NCI-H345 (cell line): ENCODE data around the gene ANGPTL1.
A peak's percentile ranks its signal among the peaks of the same experiment; 100 is the strongest.
"Not testable (repeated sequence)": the region's sequence is repeated elsewhere in the genome, so short reads cannot be mapped to it uniquely, and the experiment has no call there.

ENCODE experiments used
- DNase-seq: peaks from one replicate; lab custom pipeline; 2025; lab: John Stamatoyannopoulos, UW

Gene ANGPTL1

DNA sequence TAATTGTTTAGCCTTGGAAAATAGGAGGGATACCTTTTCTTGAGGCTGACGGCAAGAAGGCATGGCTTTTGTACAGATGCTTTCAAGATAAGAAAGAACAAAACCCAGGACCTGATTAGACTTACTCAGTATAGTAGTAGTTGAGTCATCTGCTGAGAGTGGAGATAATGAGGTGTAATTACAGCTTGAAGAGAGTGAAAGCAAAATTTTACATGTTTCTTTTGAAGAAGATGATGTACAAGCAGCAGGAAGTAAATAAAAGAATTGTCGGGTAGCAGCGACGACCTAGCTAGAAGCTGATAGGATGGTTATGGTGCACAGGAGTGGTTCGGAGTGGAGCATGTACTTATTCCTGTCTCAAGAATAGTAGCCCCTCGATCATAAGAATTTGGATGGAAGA, 6.6 kb downstream of the ANGPTL1 start:
- no peak for DNase-seq

DNA sequence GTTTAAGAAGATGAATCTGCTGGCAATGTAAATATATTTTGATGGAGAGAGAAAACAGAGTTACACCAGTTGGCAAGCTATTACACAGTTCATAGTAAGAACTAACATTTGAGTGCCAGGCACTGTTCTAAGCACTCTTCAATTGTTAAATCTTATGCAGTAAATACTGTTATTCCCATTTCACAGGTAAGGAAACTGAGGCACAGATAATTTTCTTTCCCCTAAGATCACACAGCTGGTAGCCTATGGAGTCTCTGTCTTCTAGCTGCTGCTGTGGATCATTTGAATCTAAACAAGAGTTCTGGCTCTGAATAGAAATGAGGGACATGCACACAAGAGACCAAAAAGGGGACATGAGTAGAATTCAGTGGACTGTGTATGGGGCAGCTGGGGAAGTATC, 8.0 kb downstream of the ANGPTL1 start:
- DNase-seq = no peak

DNA sequence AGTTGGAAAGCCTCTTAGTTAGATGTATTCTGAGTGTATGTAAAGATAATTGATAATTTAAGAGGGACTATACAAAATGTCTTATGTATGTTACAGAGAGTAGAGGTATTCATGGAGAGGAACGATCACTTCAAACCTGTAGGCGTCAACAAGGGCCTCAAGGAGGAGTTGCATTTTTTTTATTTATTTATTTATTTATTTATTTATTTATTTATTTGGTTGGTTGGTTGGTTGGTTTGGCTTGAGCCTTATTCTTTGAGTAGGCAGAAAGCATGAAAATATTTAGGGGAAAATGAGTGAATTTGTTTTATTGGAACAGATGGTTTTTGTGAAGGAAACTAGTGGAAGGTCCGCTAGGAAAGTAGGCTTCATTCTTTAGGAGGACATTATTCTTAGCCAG, 8.5 kb downstream of the ANGPTL1 start:
- no peak for DNase-seq

DNA sequence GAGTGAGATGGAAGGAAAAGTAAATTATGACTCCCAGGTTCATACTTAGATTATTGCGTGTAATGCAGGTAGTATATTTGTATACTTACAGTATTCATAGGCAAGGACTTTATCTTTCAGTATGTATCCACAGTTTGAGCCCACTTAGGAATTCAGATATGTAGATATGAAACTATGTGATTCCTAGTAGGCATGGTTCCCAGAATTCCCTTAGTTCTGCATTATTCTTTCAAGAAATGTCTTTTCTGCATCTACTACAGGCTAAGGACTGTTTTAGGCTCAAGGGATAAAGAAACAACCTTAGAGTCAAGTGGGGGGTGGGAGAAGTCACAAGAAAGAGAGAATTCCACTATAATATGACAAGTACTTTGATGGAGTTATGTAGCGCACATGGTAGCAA, 13.8 kb downstream of the ANGPTL1 start:
- no peak for DNase-seq

DNA sequence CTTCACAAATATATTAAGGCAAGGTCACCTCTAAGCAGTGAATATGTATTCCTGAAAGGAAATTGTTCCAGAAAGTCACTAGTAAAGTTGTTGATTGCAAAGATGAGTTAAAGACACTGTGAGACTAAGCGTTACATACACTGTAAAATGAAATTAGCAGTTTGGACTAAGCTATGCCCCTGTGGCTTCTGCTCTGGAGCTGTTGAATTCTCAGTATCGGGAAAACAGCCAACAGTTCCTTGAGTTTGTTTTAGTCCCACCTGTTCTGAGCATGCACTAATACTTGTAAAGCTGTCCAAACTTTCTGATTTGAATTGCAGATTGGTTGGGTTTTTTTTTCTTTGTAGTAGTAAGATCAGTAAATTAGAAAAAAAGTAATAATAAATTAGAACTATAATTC, 21.0 kb downstream of the ANGPTL1 start:
- DNase-seq = no peak

DNA sequence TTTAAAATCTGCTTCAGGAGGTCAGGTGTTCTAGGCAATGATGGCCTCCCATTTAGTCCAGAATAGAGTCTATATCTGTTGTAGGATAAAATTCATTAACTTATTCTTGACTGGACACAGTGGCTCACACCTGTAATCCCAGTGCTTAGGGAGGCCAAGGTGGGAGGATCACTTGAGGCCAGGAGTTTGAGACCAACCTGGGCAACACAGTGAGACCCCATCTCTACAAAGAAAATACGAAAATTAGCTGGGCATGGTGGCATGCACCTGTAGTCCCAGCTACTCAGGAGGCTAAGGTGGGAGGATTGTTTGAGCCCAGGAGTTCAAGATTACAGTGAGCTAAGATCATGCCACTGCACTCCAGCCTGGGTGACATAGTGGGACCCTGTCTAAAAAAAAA, 23.0 kb downstream of the ANGPTL1 start:
- DNase-seq = not testable (repeated sequence)

DNA sequence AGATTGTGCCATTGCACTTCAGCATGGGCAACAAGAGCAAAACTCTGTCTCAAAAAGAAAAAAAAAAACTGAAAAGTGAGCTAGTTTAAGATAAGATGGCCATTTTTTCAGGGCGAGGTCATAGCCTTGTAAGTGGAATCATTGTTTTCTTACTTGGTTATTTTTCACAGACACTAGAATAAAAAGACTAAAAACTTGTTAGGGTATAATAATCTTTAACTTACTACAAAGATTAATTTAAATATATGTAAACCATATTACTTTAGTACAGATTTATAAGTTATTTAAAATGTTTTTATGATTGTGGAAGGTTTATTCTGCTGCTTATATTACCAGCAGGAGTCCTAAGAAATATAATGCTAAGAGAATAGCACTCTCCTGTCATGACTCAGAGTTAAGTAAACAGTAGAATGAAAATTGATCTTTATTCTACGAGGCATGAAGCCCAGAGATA, 23.5 kb downstream of the ANGPTL1 start:
- DNase-seq = peak; percentile 14

DNA sequence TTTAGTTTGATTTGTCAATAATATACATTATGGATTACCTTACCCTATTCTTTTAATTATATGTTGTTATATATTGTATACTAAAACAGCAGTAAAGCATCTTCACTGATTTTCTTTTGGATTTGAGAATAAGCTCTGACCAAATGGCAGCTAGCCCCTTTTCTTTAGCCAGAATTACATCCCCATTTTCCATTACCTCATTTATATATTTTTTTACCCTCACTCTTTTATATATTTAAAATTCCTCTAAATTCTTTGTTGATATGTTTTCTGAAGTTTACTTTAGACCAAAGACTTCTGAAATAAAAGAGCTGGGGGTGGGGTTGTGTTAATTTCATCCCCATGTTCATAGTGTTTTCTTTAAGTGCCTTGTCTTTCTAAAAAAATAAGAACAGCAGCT, 24.6 kb downstream of the ANGPTL1 start:
- no peak for DNase-seq

DNA sequence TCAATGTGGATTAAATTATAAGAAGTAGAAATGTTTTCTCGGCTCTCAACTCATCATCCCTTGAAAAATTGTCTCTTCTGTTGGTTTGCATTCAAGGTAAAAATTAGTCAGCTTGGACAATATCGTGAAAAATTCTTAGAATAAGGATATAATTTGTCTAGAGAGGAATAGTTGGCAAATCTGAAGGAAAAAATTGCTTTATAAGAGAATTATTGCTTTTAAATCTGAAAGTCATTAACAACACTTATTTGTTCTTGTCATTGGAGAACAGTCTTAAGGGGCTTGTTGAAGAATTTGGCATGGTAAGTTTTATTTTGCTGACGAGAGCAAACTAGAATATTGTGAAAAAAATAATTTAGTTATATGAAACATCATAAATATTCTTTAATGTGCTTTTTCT, 26.4 kb downstream of the ANGPTL1 start:
- no peak for DNase-seq

DNA sequence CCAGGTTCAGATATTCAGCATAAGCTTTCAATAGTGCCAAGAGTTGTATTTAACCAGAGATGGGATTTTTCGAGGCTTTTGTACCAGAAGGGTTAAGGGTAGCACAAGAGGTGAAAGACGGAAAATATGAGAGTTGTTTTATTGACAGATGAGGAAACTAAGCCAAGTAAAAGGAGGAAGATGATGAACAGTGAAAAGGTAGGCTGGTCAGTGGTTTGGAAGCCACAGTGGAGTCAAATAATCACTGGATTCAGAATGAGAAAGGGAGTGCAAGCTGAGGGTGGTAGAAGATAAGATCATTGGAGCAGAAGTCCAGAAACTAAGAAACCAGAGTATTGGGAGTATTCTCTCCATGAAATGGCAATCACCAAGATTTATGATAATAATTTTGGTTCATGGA, 45.7 kb downstream of the ANGPTL1 start:
- no peak for DNase-seq

DNA sequence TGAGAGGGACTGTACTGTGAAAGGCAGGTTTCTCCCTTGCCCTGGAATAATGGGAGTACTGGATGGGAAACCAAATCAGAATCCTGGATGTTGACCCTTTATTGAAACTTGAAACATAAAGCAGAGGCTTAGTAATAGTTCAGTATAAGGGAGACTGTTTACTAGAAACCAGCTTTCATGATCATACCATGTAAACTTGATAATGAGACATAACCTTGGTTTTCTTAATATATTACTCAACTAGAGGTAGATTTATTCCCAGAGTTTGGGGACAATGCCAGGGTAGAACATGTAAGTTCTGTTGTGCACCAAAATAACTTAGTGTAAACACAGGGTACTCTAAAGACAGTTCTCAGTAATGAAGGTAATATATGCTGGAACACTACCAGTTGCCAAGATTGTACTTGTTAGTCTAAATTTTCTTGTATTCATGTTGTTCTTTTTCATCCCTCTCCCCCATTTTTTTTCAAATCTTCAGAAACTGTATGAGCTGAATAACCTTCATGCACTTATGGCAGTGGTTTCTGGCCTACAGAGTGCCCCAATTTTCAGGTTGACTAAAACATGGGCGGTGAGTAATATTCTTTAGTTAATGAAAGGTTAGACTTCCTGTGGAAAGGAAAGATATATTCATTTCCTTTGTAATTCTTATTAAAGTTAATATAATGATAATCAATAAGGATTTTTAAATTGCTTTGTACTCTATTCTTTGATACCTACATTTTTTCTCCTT, 49.6 kb downstream of the ANGPTL1 start:
- DNase-seq = no peak

DNA sequence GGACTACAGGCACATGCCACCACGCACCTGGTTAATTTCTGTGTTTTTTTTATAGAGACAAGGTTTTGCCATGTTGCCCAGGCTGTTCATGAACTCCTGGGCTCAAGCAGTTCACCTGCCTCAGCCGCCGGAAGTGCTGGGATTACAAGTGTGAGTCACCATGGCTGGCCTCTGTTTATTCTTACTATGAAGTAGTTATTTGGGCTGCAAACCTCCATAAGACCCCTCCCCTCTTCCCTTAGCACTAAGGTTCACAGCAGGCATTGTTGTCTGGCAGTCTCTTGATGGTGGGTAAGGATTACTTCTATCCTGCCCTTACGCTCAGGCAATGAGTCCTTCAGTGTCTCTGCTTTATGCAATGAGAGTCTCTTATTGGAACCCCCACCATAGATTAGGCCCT, 51.8 kb downstream of the ANGPTL1 start:
- no peak for DNase-seq

DNA sequence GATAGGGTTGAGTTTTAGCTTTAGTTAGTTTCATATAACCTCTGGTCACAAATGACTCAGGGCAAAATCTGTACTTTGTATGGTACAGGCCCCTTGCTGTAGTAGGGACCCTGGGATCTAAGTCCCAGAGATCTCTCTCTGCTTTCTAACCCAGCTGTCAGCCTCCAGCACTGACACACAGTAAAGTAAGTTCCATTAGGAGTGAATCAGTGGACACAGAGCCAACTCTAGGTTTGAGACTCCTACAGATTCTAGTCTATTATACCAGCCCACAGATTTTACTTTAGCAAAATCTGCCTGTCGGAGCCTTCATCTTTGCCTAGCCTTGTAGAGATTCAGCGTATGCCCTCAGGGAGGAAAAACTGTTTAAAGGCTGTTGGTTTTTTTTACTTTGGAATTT, 52.5 kb downstream of the ANGPTL1 start:
- DNase-seq = no peak

DNA sequence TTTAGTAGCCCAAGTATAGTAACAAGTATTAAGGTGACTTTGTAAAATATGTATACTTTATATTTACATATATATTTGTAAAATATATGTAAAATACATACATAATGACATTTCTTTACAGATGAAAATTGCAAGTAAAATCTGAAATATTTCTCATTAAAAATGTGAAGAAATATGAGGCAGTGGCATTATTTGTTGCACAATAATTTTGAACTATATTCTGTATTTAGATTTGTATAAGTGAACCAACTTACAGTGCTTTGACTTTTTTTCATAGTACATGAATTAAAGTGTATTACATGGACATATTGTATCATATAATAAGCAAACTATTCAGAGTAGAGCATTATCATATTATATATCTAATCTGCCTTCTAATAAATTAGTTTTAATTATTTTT, 60.3 kb downstream of the ANGPTL1 start:
- DNase-seq = no peak

DNA sequence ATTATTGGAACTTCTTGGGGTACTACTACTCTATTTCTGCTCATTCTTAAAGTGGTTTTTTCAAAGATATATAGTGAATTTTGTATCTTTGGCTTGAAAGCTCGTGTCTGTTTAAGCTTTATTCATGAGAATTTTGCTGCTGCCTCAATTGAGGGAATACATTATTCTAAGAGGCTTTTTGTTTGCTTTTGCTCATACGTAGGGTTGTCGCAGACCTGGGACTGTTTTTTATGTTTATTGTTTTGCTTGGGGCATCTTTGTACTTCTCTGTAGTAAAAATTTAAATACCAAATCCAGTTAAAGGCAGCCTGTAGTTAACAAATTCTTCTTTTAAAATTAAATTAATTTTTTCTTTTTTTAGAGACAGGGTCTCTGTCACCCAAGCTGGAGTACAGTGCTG, 62.3 kb downstream of the ANGPTL1 start:
- DNase-seq = no peak

DNA sequence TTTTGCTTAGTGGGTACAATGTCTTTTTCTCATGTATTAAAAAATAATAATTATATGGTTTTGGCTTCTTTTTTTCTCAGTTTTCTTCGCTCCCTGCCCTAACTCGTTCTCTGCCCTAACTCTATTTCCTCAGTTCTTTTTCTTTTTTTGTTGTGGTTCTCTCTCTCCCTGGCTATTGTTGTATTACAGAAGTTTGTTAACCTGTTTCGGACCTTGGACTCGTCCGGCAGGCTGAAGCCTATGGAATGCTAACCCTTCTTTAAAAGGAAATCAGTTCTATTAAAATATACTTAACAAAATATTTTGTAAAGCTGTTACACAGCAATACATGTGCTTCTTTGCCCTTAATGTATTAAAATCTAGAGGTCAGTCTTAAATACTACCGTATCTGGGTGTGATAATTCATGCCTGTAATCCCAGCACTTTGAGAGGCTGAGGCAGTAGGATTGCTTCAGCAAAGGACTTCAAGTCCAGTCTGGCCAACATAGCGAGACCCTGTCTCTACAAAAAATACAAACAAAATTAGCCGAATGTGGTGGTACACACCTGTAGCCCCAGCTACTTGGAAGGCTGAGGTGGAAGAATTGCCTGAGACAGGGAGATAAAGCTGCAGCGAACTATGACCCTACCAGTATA, 64.1 kb downstream of the ANGPTL1 start:
- DNase-seq = no peak

DNA sequence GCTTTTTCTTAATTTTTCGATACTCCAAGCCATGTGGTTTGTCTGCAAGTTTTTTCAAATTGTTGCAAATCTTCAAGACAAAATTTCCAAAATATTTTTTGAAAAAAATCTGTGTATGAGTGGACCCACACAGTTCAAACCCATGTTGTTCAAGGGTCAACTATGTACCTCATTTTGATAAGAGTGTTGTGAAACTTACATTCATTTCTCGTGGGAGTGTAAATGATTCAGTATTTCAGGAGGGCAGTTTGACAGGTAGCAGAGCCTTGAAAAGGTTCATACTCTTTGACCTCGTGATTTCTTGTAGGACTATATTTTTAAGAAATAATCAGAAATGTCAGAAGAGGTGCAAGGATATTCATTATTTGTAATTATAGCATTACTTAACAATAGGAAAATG, 68.0 kb downstream of the ANGPTL1 start:
- DNase-seq = no peak
